NCI-H1694 (cell line): ENCODE measurements around the gene TMEM150B.
A peak's percentile ranks its signal among the peaks of the same experiment; 100 is the strongest.

Experiments
- DNase-seq: peaks from one replicate; lab custom pipeline; 2025; lab: John Stamatoyannopoulos, UW

The TMEM150B gene, protein sequence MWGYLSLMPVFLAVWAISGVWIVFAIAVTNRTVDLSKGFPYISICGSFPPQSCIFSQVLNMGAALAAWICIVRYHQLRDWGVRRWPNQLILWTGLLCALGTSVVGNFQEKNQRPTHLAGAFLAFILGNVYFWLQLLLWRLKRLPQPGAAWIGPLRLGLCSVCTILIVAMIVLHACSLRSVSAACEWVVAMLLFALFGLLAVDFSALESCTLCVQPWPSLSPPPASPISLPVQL

DNA sequence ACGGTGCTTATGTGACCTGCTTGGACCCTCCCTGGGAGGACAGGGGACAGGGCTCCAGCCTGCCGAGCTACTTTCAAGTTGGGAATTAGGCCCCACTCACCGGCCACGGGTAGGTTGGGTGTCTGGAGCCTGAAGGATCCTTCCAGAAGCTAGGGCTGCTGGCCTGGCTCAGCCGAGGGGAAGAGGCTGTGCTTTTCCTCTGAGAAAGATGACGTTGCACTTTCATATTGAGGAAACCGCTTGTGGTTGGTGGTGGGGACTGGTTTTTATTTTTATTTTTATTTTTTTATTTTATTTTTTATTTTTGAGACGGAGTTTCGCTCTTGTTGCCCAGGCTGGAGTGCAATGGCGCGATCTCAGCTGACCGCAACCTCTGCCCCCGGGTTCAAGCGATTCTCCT is at the start of gene TMEM150B:
Gene TMEM150B (minus strand): TSS at position 170 of the 400 bp plus-strand sequence. CDS start 4,305 bp downstream, outside the sequence.
- no peak for DNase-seq

DNA sequence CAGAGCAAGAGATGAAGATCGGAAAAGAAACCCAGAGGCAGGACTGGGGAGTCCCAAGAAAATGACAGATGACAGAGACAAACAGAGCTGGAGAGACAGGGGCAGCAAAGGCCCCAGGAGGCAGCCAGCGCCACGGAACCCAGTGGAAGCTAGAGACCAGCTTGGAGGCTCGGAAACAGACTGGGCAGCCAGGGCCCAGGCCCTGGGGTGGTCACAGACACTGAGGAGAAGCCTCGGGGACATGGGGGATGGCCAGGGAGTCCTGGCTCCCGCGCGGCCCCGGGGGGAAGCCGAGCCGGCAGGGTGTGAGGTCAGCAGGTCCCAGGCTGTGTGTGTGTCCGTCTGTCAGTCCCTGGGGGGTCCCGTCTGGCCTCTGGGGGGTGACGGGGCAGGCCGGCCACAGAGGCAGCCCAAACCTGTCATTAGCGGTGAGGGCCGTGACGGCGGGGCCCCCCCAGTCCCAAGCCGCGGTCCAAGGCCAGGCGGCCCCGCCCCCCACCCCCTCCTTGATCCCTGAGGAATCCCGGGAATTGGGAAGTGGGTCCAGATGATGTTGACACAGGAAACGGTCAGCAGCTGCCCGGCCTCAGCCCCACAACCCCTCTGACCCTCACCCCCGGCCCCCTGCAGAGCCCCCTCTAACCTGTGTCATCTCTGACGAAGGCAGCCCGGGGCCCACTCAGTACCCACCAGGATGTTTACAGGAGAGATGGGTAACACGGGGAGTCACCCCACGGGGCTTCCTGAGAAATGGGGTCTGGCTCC is 49.0 kb upstream of the TMEM150B start:
- DNase-seq = no peak

DNA sequence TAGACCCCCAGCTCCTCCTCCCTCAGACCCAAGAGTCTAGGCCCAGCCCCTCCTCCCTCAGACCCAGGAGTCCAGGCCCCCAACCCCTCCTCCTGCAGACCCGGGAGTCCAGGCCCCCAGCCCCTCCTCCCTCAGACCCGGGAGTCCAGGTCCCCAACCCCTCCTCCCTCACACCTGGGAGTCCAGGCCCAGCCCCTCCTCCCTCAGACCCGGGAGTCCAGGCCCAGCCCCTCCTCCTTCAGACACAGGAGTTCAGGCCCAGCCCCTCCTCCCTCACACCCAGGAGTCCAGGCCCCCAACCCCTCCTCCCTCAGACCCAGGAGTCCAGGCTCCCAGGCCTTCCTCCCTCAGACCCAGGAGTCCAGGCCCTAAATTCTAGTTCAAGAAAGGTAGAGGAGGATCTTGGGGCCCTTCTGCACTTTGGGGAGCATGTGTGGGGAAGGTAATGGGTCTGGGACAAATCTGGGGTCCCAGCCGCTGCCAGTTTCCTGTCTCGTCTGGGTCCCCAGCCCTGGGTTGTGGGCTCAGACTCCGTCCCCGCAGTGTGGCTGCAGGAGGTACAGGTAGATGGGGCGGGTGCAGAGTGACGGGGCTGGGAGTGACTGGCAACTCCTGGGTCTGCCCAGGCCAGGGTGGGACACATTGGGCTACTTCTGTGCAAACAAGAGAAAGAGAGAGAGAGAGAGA is 48.3 kb upstream of the TMEM150B start:
- no peak for DNase-seq

DNA sequence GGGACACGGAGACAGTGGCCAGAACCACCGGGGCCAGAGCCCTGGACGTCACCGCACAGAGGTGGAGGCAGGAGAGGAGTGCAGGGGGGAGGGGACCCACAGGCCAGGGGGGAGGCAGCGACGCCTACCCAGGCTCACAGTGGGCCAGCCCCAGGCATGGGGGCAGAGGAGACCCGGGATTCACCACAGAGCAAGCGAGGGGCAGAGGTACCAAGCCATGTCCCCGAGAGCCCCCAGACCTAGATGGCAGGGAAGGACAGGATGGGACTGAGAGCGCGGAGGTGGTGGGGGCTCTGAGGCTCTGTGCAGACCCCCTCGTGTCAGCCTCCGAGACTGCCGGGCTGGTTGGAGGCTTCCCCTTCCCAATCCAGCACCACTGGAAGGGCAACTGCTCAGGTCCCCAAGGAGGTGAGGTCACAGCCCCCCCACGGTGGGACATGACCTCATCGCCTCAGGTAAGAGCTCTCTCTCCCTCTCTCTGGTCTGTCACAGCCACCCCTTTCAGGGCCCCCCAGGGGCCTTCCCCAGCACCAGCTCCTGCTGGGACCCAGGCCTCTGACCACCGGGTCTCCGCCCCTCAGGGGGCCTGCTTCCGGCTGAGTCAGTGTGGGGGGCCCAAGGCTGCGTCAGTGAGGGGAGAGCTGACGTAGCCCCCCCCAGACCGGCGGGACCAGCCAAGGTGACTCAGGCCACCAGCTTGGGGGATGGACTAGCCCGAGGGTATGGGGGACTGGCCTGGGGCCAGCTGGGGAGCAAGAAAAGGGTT is 47.4 kb upstream of the TMEM150B start:
- DNase-seq = no peak

DNA sequence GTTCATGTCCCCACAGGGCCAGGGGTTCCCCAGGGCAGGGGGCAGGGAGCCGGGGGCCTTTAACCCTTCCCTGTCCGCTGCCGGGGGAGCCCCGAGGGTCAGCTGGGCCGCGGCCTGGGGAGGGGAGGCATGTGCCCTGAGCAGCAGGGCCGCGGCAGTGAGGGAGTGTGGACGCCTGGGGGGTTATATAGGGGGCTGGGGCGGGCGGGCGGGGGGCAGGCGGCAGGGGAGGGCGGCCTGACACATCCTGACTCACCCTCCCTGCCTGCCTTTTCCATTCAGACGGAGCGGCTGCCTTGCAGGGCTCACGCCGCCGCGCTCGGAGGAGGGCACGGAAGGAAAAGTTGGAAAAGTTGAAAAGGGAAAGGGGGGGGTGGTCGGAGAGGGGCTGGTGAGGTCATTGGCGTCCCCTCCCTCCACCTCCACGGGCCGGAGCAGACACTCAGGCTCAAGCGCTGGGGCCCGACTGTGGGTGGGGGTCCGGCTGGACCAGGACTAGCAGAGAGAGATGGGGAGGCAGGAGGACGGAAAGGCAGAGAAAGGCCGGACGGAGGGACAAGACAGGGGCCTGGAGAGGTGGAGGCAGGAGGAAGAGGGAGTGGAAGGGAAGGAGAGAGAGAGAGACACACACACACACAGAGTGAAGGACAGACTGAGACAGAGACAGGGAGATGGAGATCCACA is 45.3 kb upstream of the TMEM150B start, which contains the start of gene IL11:
Gene IL11 (minus strand): TSS at position 159 of the 684 bp plus-strand sequence. CDS start 153 bp downstream, at position 6.
- DNase-seq = no peak

DNA sequence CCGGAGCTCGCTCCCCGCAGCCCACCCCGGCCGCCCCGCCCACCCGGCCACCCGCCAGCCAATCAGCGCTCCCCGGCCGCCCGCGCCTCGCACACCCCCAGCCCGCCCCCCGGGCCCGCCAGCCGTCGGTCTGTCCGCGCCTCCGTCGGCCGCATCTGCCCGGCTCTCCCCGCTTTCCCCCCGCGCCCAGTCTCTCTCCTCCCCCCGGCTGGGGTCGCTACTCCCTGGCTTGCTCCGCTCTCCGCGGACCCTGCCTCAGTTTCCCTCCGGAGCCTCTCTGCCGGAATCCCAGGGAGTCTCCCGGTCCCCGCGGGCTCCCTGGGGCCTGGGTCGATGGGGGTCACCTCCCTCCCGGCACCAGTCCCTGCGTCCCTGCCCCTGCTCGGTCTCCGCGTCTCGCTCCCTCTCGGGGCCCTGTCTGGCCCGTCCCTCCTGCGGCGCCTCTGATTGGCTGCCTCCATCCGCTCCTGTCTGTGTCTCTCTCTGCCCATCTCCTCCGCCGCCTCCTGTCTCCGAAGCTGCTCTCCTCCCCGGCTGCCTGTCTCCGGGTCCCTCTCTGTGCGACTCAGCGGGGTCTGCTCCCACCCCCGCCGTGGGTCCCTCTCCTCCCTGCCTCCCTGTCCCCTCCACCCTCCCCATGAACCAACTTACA is 44.6 kb upstream of the TMEM150B start:
- peak; percentile 10 for DNase-seq

DNA sequence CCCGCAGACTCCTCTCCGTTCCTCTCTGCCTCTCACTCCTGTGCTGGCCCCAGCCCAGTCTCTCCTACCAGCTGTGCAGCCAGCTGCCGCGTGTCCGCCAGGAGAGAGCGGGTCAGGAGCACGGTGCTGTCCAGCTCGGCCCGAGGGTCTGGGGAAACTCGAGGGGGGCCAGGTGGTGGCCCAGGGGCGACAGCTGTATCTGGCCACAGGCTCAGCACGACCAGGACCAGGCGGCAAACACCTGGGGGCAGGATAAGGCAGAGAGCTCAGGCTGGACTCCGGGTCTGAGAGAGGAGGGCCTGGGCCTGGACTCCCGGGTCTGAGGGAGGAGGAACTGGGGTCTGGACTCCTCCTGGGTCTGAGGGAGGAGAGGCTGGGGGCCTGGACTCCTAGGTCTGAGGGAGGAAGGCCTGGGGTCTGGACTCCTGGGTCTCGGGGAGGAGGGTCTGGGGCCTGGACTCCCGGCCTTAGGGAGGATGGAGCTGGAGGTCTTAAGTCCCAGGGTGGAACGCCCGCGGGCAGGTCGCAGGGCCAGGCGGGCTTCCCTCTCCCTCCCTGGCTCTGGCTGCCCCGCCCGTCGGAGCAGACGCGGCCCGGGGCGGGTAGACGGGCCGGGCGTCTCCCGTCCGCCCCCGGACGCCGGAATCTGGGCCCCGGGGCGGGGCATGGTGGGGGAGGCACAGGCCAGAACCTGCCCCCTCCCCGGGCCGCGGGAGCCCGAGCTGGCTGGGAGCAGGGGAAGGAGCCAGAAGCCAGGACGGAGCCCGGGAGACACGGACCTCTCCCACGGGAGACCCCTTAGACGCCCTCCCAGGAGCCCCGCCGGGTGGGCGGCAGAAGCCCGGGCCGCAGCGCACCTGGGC is 43.8 kb upstream of the TMEM150B start:
- DNase-seq = no peak

DNA sequence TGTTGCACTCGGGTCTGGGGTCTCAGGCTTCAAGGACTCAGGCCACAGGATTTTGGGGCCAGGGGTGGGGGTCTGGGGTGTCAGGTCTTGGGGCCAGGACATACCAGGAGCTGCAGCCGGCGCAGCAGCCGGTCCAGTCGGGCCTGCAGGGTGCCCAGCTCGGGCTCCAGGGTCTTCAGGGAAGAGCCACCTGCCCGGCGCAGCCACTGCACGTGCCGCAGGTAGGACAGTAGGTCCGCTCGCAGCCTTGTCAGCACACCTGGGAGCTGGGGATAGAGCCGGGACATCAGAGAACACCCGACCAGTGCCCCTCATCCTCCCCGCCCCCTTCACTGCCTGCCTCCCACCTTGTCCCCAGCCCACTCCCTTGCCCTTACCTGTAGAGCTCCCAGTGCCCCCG is 43.0 kb upstream of the TMEM150B start:
- DNase-seq = no peak

DNA sequence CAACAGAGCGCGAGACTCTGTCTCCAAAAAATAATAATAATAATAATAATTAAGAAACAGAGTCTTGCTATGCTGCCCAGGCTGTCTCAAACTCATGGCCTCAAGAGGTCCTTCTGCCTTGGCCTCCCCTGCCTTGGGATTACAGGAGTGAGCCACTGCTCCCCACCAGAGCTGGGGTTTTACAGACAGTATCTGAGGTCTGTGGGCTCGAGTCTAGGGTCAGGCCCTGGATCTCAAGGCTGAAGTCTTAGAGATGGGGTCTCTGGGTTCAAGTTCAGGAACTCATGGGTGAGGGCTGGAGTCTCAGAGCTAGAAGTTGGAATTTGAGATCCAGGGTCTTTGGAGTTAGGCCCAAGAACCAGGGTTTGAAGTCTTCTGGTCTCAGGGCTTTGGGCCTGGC is 41.6 kb upstream of the TMEM150B start:
- no peak for DNase-seq

DNA sequence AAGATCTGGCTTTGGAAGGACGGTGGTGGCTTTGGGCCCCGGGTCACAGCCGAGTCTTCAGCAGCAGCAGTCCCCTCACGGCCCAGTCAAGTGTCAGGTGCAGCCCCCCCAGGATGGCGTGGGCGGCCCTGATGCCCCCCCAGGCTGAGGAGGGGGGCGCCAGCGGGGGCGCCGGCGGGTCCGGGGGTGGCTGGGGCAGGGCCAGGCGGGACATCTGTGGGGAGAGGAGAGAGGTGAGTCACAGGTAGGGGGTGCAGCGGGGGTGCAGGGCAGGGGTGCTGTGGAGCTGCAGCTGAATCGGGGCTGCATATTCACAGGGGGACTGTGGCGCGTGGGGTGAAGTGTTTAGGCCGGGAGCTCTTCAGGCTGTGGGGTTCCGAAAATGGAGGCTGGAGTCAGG is 40.8 kb upstream of the TMEM150B start:
- no peak for DNase-seq

DNA sequence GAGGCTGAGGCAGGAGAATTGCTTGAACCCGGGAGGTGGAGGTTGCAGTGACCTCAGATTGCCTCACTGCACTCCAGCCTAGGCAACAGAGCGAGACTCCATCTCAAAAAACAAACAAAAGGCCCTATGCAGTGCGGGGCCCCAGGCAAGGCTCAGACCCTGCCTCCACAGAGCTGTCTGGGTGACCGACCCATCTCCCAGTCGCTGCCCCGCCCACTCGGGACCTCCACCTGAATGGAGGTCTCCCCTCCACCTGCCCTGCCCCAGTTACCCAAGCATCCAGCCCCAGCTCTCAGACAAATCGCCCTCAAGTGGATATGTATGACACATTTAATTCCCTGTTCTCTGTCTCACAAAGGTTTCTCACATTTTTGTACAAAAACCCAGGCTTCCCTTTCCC is 40.1 kb upstream of the TMEM150B start:
- no peak for DNase-seq

DNA sequence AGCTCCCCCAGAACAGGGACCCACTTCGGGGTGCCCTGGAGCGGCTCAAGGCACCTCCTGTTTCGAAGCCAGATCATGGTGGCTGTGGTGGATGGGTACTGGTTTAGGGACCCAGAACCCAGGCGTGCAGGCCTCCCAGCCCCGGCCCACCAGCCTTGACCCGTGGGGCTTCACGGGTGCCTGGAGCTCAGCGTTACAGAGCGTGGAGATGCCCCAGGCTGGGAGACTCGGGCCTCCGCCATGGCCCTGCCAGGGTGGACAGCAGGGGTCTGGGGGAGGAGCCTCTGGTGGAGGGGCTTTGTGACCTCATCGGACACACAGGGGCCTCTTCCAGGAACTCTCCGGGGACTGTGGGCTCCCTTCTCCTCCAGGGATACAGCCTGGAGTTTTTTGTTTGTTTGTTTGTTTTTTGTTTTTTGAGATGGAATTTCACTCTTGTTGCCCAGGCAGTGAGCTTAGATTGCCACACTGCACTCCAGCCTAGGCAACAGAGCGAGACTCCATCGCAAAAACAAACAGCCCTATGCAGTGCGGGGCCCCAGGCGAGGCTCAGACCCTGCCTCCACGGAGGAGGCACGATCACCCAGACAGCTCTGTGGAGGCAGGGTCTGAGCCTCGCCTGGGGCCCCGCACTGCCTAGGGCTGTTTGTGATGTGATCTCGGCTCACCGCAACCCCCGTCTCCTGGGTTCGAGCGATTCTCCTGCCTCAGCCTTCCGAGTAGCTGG is 38.0 kb upstream of the TMEM150B start, which contains the start of gene GARIN5B:
Gene GARIN5B (minus strand): TSS at position 271 of the 727 bp plus-strand sequence. CDS start 194 bp downstream, at position 77.
- no peak for DNase-seq

DNA sequence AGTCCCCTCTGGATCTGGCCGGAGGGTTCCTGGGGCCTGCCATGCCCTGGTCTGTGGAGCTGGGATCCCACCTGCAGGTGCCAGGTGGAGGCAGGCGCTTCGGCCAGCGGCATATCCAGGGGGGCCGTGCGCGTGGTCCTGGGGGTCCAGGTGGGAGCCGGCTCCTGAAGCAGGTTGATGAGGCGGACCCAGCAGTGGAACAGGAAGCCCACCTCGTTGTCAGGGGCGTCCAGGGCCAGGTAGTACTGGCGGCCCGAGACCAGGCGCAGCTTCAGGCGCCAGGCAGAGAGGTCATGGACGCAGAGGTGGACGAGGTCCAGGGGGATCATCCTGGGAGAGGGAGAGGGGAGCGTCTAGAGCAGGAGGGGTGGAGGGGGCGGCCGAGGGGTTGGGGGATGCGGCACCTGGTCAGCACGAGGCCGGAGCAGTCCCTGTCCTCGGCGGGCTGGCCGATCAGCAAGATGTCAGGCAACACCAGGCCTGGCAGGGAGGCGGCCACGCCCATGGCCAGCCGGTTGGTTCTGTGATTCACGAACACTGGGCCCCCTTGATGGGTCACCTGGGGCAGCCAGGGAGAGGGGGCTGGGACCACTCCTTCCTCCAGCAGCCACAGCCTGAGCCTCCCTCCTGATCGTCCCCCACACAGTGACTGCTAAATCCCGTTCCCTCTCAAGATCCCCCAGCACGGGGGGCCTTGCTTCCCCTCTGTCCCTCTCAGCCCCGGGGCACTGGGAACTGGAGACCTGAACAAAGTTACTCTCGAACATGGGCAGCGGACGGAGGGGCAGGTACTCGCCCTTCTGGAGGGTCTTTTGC is 37.2 kb upstream of the TMEM150B start:
- DNase-seq = no peak

DNA sequence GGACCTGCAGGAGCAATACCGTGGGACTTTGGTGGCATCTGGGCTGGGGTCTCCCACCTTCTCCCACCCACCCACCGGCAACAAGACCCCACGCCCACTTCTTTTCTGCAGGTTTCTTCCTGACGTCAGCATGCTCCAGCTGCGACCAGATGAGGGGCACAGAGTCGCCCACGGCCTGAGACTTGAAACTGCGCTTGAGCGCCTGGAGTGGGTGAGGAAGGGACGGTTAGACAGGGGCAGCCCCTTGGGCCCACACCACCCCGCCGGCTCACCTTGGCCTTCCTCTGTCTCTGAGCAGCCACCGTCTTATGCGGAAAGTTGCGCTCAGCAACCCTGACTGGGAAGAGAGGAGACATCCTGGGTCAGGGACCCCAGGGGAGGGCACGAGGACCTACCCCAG is 35.8 kb upstream of the TMEM150B start:
- no peak for DNase-seq

DNA sequence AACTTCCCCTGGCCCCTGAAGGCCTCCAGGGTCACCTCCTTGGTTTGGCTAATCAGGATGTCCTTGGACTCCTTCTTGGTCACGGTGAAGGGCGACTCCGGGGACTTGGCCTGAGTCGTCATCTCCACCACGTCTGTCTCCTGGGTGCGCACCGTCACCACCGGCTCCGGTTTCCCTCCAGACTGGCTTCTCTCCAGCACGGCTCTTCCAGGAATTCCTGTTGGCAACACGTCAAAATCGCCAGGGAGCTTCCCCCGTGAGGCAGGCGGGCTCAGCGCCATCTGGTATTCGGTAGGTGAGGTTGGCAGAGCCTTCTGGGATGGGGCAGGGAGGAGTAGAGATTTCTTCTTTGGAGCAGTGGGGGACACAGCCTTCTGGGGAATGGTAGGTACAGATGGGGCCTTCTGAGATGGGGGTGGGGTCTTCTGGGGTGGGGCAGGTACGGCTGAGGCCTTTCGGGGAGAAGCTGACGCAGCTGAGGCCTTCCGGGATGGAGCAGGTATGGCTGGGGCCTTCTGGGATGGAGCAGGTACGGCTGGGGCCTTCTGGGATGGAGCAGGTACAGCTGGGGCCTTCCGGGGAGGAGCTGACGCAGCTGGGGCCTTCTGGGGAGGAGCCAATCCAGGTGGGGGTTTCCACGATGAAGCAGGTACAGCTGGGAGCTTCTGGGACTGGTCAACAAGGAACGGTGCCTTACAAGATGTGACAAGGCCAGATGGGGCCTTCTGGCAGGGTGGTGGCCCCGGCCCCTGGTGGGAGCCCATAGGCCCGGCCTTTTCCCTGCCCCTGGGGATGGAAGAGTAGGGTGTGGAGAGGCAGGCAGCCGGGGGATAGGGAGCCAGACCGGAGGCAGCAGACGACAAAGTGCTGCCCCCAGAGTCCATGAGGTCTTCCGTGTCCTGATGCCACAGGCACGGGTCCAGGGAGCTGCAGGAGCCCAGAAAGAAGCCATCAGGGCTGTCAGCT is 34.1 kb upstream of the TMEM150B start:
- DNase-seq = peak; percentile 63

DNA sequence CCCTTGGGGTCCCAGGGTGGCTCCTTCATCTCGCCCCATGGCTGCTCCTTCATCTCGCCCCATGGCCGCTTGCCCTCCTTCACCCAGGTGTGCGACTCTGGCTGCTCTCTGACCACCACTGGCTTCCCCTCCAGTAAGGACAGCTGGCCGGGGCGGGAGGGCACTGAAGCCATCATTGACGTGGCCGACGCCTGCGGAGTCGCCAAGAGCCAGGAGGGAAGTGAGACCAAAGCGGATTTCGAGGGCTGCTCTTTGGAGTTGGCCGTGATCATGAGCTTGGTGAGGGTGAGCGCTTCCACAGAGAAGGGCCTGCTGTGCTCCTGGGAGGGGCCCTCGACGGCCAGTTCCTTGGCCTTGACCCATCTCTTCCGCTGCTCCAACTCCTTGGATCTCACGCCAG is 33.4 kb upstream of the TMEM150B start:
- no peak for DNase-seq

DNA sequence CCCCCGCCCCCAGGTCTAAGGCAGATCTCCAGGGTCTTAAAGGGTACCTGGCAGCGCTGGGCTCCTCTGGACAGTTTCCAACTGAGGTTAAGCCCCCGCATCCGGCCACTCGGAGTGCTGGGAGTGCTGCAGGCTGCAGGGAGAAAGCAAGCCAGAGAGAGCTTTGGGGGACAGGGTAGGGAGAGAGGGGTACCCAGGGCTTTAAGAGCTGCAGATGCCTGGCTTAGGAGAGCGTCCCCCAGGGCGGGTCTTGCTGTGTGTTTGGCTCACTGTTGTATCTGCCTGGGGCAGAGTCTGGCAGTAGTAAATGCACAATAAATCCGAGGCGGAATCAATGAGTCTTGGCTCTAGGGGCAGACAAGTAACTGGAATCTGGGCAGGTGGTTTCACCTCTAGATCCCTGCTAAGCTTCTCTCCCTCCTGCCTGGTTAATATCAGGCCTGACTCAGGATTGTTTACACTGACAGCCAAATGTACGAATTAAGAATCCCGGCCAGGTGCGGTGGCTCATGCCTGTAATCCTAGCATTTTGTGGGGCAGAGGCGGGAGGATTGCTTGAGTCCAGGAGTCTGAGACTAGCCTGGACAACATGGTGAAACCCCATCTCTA is 30.2 kb upstream of the TMEM150B start:
- DNase-seq = no peak
